Panc1 (cell line): ENCODE results near the gene OR51B5.

Experiments
- REST ChIP-seq, 2 experiments: IDR thresholded peaks; 2 replicates each; pipeline ENCODE4 v1.6.1; 2011 to 2012; ENCODE audit warnings: low read depth in 2 of 2, control low read depth in 1 of 2, low read length in 1 of 2, mild to moderate bottlenecking in 1 of 2, moderate library complexity in 1 of 2; ENCODE audit not compliant: insufficient read depth in 1 of 2
- TF ChIP-seq, protein P1 (sequence below): fragments of 450-650 bp; IDR thresholded peaks from 2 replicates; pipeline ENCODE4 v1.5.1; 2017; ENCODE audit warnings: mild to moderate bottlenecking

DNA sequence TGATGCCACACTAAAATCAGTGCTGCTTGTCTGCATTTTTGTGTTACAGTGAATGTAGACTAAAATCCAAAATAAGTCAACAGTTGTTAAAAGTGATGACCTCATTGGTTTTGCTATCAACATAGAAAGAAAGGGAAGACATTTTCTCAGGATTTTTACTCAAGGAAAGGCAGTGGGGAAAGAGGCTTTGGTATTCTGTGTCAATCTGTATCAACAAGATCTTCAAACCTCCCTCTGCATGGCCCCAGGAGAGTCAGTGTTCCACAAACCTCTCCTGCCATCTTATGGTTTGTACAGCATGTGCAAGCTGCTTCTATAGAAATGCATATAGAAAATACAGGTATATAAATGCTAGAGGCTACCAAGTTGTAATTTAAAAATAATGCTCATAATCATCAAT, 26.5 kb upstream of the OR51B5 start:
- TF ChIP-seq, protein P1, sequence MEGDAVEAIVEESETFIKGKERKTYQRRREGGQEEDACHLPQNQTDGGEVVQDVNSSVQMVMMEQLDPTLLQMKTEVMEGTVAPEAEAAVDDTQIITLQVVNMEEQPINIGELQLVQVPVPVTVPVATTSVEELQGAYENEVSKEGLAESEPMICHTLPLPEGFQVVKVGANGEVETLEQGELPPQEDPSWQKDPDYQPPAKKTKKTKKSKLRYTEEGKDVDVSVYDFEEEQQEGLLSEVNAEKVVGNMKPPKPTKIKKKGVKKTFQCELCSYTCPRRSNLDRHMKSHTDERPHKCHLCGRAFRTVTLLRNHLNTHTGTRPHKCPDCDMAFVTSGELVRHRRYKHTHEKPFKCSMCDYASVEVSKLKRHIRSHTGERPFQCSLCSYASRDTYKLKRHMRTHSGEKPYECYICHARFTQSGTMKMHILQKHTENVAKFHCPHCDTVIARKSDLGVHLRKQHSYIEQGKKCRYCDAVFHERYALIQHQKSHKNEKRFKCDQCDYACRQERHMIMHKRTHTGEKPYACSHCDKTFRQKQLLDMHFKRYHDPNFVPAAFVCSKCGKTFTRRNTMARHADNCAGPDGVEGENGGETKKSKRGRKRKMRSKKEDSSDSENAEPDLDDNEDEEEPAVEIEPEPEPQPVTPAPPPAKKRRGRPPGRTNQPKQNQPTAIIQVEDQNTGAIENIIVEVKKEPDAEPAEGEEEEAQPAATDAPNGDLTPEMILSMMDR = peak; percentile 42
- no peak for TF ChIP-seq REST (IDR thresholded peaks at IDR 0.05; ENCODE audit: insufficient read depth in 1 of 2, low read depth in 2 of 2, low read length in 1 of 2)
